MG63 (cell line): ENCODE data around the gene CDCP1. TPM values are rescaled to one million over a fixed set of nuclear protein-coding genes. Genes with fewer than 3 reads are reported as not detected.
A peak's percentile ranks its signal among the peaks of the same experiment; 100 is the strongest.

Experiments used
- DNase-seq: peaks from one replicate; pipeline ENCODE4 v3.0.0-alpha.2; 2020
- H3K27me3 ChIP-seq: fragments of 250-450 bp; sonication (Bioruptor Pico); 2 replicates; pipeline ENCODE4 v1.5.1; 2020; ENCODE audit warnings: mild to moderate bottlenecking, moderate library complexity
- H3K36me3 ChIP-seq: fragments of 250-450 bp; sonication (Bioruptor Pico); 2 replicates; pipeline ENCODE4 v1.5.1; 2020; ENCODE audit warnings: mild to moderate bottlenecking, moderate library complexity
- H3K4me3 ChIP-seq: fragments of 250-450 bp; sonication (Bioruptor Pico); 2 replicates; pipeline ENCODE4 v1.5.1; 2020; ENCODE audit warnings: mild to moderate bottlenecking, moderate library complexity
- H3K9me3 ChIP-seq: fragments of 250-450 bp; sonication (Bioruptor Pico); 2 replicates; pipeline ENCODE4 v1.5.1; 2020; ENCODE audit warnings: mild to moderate bottlenecking, moderate library complexity
- total RNA-seq: library from RNA; depleted of rRNA; stranded (reverse); fragments of >200 nt; shearing (Covaris generic); gene quantifications from 2 replicates; pipeline ENCODE4 v1.2.3, GENCODE V29; 2014; ENCODE audit warnings: low replicate concordance

The CDCP1 gene
- total RNA-seq, 1 experiment from 2014 or later: 0.03 TPM

- Histone ChIP-seq H3K36me3 (no peaks in the 10 kb centered on the region), H3K9me3 (no peaks in the 10 kb centered on the region), H3K4me3 (no peak overlapping the region), H3K27me3 (no peaks in the 10 kb centered on the region)
- peak; percentile 98 for DNase-seq
These were observed 32.2 kb upstream of the CDCP1 start for GRCh38 chr3:45178183-45179023.

- no peak overlapping the region for H3K4me3 ChIP-seq
- no peaks in the 10 kb centered on the region for H3K9me3 ChIP-seq
- no peaks in the 10 kb centered on the region for H3K36me3 ChIP-seq
- H3K27me3 ChIP-seq: no peaks in the 10 kb centered on the region
- no peak for DNase-seq
These were observed 30.7 kb upstream of the CDCP1 start for GRCh38 chr3:45176912-45177311.

- Histone ChIP-seq H3K4me3 (no peak overlapping the region), H3K36me3 (no peaks in the 10 kb centered on the region), H3K9me3 (no peaks in the 10 kb centered on the region), H3K27me3 (no peaks in the 10 kb centered on the region)
- DNase-seq: no peak
These were observed 28.1 kb upstream of the CDCP1 start for GRCh38 chr3:45174234-45174633.

- no peaks in the 10 kb centered on the region for H3K27me3 ChIP-seq
- no peak overlapping the region for H3K4me3 ChIP-seq
- no peaks in the 10 kb centered on the region for H3K36me3 ChIP-seq
- H3K9me3 ChIP-seq: no peaks in the 10 kb centered on the region
- no peak for DNase-seq
These were observed 27.6 kb upstream of the CDCP1 start for GRCh38 chr3:45173776-45174175.

DNA sequence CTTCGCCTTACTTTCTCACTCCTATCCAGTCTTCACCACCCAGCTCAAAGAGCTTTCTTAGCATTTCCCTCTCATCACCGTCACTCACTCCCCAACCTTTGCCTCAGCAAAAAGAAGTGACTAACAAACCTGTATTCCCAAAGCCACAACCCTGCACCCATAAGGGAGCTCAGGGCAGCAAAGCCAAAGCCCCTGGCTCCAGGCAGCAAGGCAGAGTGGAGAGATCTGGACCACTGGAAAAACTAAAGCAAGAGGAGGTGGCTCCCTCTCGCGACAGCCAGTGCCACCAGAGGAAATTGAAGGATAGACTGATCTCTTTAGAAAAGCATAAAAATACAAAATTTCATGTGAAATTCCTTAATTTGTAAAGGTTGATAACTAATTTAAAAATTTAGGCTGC lies 25.1 kb upstream of the CDCP1 start:
- H3K27me3 ChIP-seq: no peaks in the 10 kb centered on the region
- DNase-seq: no peak
- H3K36me3 ChIP-seq: no peaks in the 10 kb centered on the region
- H3K9me3 ChIP-seq: no peaks in the 10 kb centered on the region
- H3K4me3 ChIP-seq: no peak overlapping the region

DNA sequence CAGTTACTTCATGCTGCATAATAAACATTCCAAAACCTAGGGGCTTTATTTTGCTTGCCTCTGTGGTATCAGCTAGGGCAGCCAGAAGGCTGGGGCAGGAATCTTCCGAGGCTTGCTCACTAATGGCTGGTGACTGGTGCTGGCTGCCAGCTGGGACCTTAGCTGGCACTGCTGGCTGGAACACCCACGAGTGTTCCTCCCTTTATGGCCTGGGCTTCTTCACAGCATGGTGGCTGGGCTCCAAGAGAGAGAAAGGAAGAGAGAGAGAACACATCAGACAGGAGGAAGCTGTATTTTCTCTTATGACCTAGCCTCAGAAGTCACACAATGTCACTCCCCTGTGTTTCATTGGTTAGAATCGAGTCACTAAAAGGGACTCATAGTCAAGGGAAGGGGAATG lies 23.9 kb upstream of the CDCP1 start:
- no peak overlapping the region for H3K4me3 ChIP-seq
- no peaks in the 10 kb centered on the region for H3K27me3 ChIP-seq
- H3K9me3 ChIP-seq: no peaks in the 10 kb centered on the region
- H3K36me3 ChIP-seq: no peaks in the 10 kb centered on the region
- DNase-seq: peak; percentile 89

GRCh38 chr3:45169125-45169904 lies 23.1 kb upstream of the CDCP1 start:
- Histone ChIP-seq H3K27me3 (no peaks in the 10 kb centered on the region), H3K9me3 (no peaks in the 10 kb centered on the region), H3K36me3 (no peaks in the 10 kb centered on the region), H3K4me3 (no peak overlapping the region)
- no peak for DNase-seq

DNA sequence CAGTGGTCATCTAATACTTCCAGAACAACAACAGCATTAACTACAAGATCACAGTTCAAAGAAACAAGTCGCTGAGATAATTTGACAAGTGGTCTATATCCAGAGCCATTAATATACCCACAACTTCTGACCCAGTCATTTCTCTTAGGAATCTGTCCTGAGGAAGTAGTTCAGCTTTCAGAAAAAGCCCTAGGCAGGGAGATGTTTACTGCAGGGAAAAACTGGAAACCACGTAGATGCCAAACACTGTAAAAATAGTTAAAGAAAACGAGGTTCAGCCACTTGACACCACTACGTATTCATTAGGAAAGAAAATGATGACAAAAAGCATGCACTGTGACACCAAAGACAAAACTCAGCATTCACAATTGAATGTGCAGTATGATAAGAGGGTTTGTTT lies 22.3 kb upstream of the CDCP1 start:
- Histone ChIP-seq H3K4me3 (no peak overlapping the region), H3K9me3 (no peaks in the 10 kb centered on the region), H3K36me3 (no peaks in the 10 kb centered on the region), H3K27me3 (no peaks in the 10 kb centered on the region)
- no peak for DNase-seq

DNA sequence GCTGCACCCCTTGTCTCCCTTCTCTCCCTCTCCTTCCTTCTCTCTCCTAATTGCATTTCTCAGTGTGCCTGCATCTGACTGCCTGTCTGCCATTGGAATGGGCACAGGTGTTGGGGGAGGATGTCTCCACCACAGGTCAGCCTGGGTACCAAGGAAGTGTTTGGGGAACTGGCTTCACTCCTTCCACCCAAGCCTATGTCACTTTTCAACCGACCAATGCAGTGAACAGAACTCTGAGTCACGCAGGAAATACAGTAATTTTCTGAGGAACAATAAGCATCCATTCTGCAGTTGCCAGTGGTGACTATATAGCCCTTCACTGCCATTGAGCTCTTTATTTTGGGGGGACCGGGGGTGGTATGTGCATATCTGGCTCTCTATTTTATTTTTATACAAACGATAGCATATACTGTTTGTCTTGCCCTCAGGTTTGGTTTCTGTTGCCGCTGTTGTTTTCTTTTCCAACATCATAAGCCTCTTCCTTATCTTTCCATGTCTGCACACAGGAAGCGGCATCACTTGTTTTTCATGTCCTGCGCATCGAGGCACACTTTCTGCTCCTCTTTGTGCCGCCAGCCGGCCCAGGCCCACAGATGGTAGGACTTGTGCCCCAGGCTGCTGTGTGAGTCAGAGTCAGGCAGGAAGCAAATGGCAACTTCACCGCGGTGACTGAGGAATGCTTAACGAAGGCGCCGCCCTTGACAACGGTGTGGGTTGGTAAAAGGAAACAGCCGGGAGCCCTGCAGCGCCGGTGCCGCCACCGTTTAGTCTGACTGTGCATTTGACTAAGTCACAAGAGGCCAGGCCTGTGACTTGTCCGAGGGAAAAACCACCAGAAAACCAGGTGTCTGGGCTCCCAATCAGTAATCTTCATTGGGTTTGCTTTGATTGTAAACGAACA lies 21.1 kb upstream of the CDCP1 start:
- peak; percentile 95 for DNase-seq
- Histone ChIP-seq H3K9me3 (no peaks in the 10 kb centered on the region), H3K4me3 (no peak overlapping the region), H3K36me3 (no peaks in the 10 kb centered on the region), H3K27me3 (no peaks in the 10 kb centered on the region)

DNA sequence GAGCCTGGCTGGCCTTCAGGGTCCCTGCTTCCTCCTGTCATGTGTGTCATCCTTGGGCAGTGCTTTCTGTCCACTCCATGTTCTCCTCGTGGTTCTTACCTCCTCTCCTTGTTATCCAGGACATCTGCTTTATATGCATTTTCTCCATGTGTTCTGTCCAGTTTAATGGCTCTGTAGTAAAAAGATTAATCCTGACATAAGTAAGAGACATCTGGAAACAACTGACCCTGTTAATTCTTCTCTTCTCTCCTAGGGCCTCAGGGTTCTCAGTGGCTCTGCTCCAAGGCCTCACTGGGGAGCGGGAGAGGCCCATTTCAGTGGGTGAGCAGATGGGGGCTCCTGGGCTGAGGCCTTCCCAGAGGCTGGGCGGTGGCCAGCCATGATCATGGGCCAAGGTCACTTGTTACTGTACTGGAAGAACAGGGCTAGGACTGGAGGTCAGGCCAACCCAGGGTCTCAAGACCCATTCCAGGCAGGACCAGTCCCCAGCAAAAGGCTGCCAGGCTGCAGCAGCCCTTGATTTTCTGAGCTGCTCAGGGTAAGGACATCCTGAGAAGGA lies 20.2 kb upstream of the CDCP1 start:
- Histone ChIP-seq H3K9me3 (no peaks in the 10 kb centered on the region), H3K27me3 (no peaks in the 10 kb centered on the region), H3K4me3 (no peak overlapping the region), H3K36me3 (no peaks in the 10 kb centered on the region)
- no peak for DNase-seq

DNA sequence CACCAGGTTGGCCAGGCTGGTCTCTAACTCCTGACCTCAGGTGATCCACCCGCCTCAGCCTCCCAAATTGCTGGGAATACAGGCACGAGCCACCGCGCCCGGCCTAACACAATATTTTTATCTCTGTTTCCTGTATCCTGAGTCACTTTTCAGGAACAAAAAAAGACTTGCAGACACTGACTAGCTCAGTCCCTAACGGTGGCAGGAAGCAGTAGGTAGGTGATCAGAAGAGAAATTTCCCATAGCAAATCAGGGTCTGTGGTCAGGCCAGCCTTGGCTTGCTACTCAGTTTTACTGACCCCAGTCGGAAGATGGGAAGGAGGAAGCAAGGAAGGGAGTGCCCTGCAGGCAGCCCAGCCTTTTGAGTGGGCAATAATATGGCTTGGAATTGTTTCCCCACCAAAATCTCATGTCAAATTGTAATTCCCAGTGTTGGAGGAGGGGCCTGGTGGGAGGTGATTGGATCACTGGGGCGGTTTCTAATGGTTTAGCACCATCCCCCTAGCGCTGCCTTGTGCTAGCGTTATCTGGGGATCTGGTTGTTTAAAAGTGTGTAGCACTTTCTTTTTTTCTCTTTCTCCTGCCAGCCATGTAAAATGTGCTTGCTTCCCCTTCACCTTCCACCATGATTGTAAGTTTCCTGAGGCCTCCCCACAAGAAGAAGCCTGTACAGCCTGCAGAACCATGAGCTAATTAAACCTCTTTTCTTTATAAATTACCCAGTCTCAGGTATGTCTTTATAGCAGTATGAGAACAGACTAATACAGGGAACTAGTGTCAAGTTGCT lies 19.5 kb upstream of the CDCP1 start:
- Histone ChIP-seq H3K36me3 (no peaks in the 10 kb centered on the region), H3K27me3 (no peaks in the 10 kb centered on the region), H3K9me3 (no peaks in the 10 kb centered on the region), H3K4me3 (no peak overlapping the region)
- DNase-seq: no peak

DNA sequence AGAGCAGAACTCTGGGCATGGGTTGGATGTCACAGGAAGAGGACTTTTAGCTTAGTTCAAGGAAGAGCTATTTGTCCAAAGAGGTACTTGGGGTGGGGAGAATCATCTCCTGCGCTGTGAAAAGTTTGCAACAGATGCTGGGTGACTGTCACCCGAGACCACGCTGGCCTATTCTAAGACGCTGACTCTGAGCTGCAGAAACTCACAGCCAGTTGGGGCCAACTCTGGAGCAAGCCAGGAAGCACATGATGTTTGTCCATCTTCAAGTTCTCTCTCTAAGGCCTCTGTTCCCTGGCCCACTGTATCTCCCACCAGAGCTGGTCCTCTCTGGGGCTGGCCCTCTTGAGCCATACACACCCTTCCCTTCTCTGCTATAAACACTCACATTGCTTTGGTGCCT lies 17.9 kb upstream of the CDCP1 start:
- Histone ChIP-seq H3K9me3 (no peaks in the 10 kb centered on the region), H3K4me3 (no peak overlapping the region), H3K36me3 (no peaks in the 10 kb centered on the region), H3K27me3 (no peaks in the 10 kb centered on the region)
- DNase-seq: no peak

- no peak overlapping the region for H3K4me3 ChIP-seq
- no peaks in the 10 kb centered on the region for H3K36me3 ChIP-seq
- no peak for DNase-seq
- no peaks in the 10 kb centered on the region for H3K9me3 ChIP-seq
- H3K27me3 ChIP-seq: no peaks in the 10 kb centered on the region
These were observed 17.3 kb upstream of the CDCP1 start for GRCh38 chr3:45163481-45163880.

DNA sequence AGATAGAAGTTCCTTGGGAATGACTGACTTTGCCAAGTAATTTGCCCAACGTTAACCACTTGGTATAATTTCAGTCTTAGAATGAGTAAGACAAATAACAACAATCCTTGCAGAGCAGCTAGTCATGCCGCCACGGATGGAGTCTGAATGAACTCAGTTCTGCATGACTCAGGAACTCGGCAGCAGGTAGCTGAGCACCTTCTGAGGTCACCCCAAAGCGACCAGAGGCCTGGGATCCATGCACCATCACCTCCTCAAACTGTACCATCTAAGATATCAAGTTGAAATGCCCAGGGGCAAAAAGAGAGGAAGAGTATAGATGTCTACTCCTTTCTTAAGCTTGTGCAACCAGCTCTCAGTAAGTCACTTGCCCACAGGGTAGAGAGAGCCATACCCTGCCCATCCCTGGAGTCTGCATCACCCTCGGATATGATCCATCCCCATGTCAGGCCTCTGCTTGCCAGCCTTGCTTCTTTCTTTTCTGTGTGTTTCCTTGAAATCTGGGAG lies 8.5 kb upstream of the CDCP1 start:
- peak; percentile 73 for DNase-seq
- Histone ChIP-seq H3K36me3 (no peaks in the 10 kb centered on the region), H3K4me3 (no peak overlapping the region), H3K9me3 (no peaks in the 10 kb centered on the region; the same call in 1 of the 2 replicates), H3K27me3 (no peaks in the 10 kb centered on the region)

DNA sequence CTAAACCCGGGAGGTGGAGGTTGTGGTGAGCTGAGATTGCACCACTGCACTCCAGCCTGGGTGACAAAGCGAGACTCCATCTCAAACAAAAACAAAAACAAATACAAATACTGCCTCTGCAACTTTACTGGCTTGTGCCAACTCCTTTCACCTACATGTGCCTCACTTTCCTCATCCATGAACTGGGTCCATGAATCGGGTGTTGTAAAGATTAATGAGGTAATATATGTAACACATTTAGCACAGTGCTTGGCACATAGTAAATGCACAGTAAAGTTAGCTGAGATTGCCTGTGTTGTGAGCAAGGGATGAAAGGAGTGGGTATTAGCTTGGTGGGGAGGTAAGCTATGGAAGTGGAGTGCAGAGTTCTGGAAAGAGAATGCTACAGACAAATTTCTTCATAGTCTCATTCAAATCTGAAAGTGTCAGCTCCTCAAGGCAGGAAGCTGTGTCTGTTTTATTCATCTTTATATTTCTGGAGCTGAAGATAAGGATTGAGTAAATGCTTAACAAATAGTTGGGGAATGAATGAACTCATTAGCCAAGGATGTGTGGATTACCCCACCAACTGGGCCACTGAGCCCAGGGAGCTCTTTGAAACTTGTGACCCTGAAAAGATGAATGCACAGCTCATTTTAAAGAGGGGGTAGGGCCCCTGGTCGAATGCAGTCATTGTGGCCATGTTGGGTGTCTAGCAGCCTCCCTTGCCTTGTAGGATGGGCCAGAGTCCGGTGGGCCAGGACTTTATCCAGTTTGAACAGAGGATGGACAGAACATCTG lies 7.7 kb upstream of the CDCP1 start:
- H3K36me3 ChIP-seq: no peaks in the 10 kb centered on the region

More for the DNA sequence above, 7.7 kb upstream of the CDCP1 start:
- Histone ChIP-seq H3K9me3 (no peaks in the 10 kb centered on the region; the same call in 1 of the 2 replicates), H3K4me3 (no peak overlapping the region), H3K27me3 (no peaks in the 10 kb centered on the region)
- DNase-seq: peak; percentile 43
